ENCODE results near the gene LIX1. TPM values are rescaled to one million over a fixed set of nuclear protein-coding genes. Genes with fewer than 3 reads are reported as not detected.

The LIX1 gene
- total RNA-seq, 1 donor from 2014 or later: 164 TPM

- no peaks in the 10 kb centered on the region for H3K27me3 ChIP-seq
- TF ChIP-seq EZH2phosphoT487 (IDR thresholded peaks at IDR 0.05) (no peak), EZH2 (IDR thresholded peaks at IDR 0.05) (no peak)
- TF ChIP-seq, protein P1, sequence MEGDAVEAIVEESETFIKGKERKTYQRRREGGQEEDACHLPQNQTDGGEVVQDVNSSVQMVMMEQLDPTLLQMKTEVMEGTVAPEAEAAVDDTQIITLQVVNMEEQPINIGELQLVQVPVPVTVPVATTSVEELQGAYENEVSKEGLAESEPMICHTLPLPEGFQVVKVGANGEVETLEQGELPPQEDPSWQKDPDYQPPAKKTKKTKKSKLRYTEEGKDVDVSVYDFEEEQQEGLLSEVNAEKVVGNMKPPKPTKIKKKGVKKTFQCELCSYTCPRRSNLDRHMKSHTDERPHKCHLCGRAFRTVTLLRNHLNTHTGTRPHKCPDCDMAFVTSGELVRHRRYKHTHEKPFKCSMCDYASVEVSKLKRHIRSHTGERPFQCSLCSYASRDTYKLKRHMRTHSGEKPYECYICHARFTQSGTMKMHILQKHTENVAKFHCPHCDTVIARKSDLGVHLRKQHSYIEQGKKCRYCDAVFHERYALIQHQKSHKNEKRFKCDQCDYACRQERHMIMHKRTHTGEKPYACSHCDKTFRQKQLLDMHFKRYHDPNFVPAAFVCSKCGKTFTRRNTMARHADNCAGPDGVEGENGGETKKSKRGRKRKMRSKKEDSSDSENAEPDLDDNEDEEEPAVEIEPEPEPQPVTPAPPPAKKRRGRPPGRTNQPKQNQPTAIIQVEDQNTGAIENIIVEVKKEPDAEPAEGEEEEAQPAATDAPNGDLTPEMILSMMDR (IDR thresholded peaks at IDR 0.05): no peak
- H3K9me3 Mint-ChIP-seq: peaks cover 12% of the 10 kb centered on the region
Measured at GRCh38 chr5:97124335-97124734, 18.1 kb downstream of the LIX1 start.

GRCh38 chr5:97121848-97122247, 20.6 kb downstream of the LIX1 start:
- Histone ChIP-seq H3K27me3 (no peaks in the 10 kb centered on the region), H3K79me2 (ENCODE audit: low read depth) (peaks cover 49% of the 10 kb centered on the region), H2AFZ (replicated peaks) (no peak overlapping the region), H3K27ac (peak overlapping the region; percentile 15), H3K9me3 (ENCODE audit: low read depth) (no peaks in the 10 kb centered on the region), H3F3A (ENCODE audit: low read depth) (peaks cover 11% of the 10 kb centered on the region), H4K20me1 (ENCODE audit: low read depth) (peaks cover 32% of the 10 kb centered on the region), H3K36me3 (peaks cover 33% of the 10 kb centered on the region), H3K4me3 (no peak overlapping the region), H3K4me1 (peaks cover 28% of the 10 kb centered on the region), H3K9ac (no peak overlapping the region), H3K4me2 (peak overlapping the region; percentile 1)
- DNase-seq (ENCODE audit: low spot score): no peak
- H3K4me1 Mint-ChIP-seq: peaks cover 22% of the 10 kb centered on the region
- no peak overlapping the region for H3K4me3 Mint-ChIP-seq
- no peaks in the 10 kb centered on the region for H3K27me3 Mint-ChIP-seq (ENCODE audit: insufficient read depth, low read depth)
- no peak overlapping the region for H3K27ac Mint-ChIP-seq
- H3K36me3 Mint-ChIP-seq: peaks cover 21% of the 10 kb centered on the region
- TF ChIP-seq, protein P1 (IDR thresholded peaks at IDR 0.05): no peak
- TF ChIP-seq EZH2 (IDR thresholded peaks at IDR 0.05): no peak
- TF ChIP-seq EZH2phosphoT487 (IDR thresholded peaks at IDR 0.05): no peak
- H3K9me3 Mint-ChIP-seq: peaks cover 9% of the 10 kb centered on the region

More at GRCh38 chr5:97124335-97124734, 18.1 kb downstream of the LIX1 start:
- Histone ChIP-seq H3K79me2 (ENCODE audit: low read depth) (peaks cover 49% of the 10 kb centered on the region), H3K4me3 (no peak overlapping the region), H3K4me1 (peaks cover 21% of the 10 kb centered on the region), H3K4me2 (no peak overlapping the region), H3K9me3 (ENCODE audit: low read depth) (no peaks in the 10 kb centered on the region), H2AFZ (replicated peaks) (no peak overlapping the region), H3K36me3 (peaks cover 24% of the 10 kb centered on the region), H3F3A (ENCODE audit: low read depth) (peaks cover 11% of the 10 kb centered on the region), H3K27ac (no peak overlapping the region), H3K9ac (no peak overlapping the region), H4K20me1 (ENCODE audit: low read depth) (peaks cover 10% of the 10 kb centered on the region)
- H3K4me1 Mint-ChIP-seq: peaks cover 4% of the 10 kb centered on the region
- no peak for DNase-seq (ENCODE audit: low spot score)
- H3K27ac Mint-ChIP-seq: no peak overlapping the region
- no peaks in the 10 kb centered on the region for H3K27me3 Mint-ChIP-seq (ENCODE audit: insufficient read depth, low read depth)
- H3K36me3 Mint-ChIP-seq: peaks cover 45% of the 10 kb centered on the region
- no peak overlapping the region for H3K4me3 Mint-ChIP-seq

DNA sequence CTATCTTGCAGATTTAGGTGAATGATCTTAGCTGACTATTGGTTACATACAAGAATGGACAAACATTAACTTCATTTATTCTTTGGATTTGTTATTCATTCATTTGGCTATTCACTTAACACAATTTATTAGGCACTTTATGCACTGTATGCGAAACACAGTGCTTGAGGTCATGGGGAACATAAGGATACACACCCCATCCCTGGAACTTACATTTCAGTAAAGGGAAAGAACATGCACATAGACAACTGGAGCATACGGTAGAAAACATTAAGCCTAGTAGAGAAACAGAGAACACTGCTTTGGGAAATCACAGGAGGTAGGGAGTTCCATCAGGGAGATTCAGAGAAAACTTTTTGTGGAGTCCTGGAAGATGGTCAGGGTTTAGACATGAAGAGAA, 22.2 kb downstream of the LIX1 start:
- Histone ChIP-seq H3K27ac (no peak overlapping the region), H3K9me3 (ENCODE audit: low read depth) (no peaks in the 10 kb centered on the region), H3K79me2 (ENCODE audit: low read depth) (peaks cover 42% of the 10 kb centered on the region), H3K36me3 (peaks cover 38% of the 10 kb centered on the region), H3K9ac (no peak overlapping the region), H3K27me3 (no peaks in the 10 kb centered on the region), H3K4me1 (peaks cover 28% of the 10 kb centered on the region), H3F3A (ENCODE audit: low read depth) (peaks cover 11% of the 10 kb centered on the region), H2AFZ (replicated peaks) (no peak overlapping the region), H3K4me3 (no peak overlapping the region), H4K20me1 (ENCODE audit: low read depth) (peaks cover 43% of the 10 kb centered on the region), H3K4me2 (no peak overlapping the region)
- Mint-ChIP-seq H3K36me3 (peaks cover 28% of the 10 kb centered on the region), H3K27me3 (ENCODE audit: insufficient read depth, low read depth) (no peaks in the 10 kb centered on the region), H3K4me1 (peaks cover 32% of the 10 kb centered on the region), H3K27ac (no peak overlapping the region), H3K4me3 (no peak overlapping the region), H3K9me3 (peaks cover 6% of the 10 kb centered on the region)
- DNase-seq (ENCODE audit: low spot score): no peak
- TF ChIP-seq, protein P1 (IDR thresholded peaks at IDR 0.05): no peak
- no peak for TF ChIP-seq EZH2 (IDR thresholded peaks at IDR 0.05)
- TF ChIP-seq EZH2phosphoT487 (IDR thresholded peaks at IDR 0.05): no peak
